VCaP (cell line): ENCODE data around the gene RIOK2.

Experiments
- H3K27ac ChIP-seq: fragments of 450-650 bp; 2 replicates; pipeline ENCODE4 v1.5.1; 2017
- TF ChIP-seq, protein P1 (sequence below): fragments of 450-650 bp; conservative IDR thresholded peaks from 2 replicates; pipeline ENCODE4 v1.5.1; 2017; ENCODE audit warnings: mild to moderate bottlenecking, moderate library complexity

RIOK2 gene

DNA sequence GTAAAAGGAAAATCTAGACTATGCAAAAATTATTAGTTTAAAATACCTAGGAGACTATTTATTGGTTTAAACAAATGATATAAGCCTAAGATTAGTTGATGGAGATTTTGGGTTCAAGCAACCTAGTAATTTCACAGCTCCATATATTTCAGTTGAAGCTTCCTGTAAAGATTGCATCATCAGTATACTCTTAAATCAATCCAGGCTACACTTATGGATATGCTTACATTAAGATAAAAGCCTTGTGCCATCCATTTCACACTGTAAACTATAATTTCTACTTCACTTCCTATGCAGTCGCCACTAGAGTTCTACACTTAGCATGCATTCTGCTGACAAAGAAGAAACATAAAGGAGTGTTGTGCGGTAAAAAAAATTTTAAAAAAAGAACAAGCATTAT lies 33.3 kb downstream of the RIOK2 start:
- TF ChIP-seq, protein P1, sequence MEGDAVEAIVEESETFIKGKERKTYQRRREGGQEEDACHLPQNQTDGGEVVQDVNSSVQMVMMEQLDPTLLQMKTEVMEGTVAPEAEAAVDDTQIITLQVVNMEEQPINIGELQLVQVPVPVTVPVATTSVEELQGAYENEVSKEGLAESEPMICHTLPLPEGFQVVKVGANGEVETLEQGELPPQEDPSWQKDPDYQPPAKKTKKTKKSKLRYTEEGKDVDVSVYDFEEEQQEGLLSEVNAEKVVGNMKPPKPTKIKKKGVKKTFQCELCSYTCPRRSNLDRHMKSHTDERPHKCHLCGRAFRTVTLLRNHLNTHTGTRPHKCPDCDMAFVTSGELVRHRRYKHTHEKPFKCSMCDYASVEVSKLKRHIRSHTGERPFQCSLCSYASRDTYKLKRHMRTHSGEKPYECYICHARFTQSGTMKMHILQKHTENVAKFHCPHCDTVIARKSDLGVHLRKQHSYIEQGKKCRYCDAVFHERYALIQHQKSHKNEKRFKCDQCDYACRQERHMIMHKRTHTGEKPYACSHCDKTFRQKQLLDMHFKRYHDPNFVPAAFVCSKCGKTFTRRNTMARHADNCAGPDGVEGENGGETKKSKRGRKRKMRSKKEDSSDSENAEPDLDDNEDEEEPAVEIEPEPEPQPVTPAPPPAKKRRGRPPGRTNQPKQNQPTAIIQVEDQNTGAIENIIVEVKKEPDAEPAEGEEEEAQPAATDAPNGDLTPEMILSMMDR: no peak
- H3K27ac ChIP-seq: no peak overlapping the region

DNA sequence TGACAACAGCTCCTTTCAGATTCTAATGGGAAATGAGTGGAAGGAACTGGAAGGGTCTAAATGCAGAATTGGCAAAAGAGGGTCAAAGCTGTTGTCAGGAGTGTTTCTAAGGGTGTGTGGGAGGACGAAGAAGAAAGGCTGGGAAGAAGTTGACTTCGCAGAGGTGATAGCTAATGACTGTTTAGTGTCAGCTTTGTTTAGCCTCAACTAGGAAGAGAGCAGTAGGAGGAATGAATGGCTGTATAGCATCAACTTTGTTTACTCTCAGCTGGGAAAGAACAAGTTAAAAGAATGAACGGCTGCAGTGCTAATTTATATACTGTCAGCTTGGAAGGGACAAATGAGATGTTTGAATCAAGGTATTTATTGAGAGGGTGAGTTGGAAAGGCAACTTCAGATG lies 34.8 kb downstream of the RIOK2 start:
- TF ChIP-seq, protein P1: no peak
- no peak overlapping the region for H3K27ac ChIP-seq

DNA sequence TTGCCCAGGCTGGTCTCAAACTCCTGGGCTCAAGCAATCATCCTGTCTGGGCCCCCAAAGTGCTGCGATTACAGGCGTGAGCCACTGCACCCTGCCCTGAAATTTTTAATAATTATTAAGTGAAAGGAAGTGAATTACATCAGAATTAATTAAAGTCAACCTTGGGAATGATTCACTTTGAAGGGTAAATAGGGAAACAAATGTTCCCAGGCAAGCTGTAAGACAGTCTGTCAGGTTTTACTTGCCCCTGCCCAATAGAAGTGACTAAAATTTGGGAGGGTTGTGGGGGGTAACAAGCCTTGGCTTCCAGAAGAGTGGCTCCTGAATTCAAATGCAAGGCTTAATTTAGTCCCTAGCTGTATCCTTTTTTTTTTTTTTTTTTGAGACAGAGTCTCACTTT lies 39.3 kb downstream of the RIOK2 start:
- no peak overlapping the region for H3K27ac ChIP-seq
- TF ChIP-seq, protein P1: no peak

DNA sequence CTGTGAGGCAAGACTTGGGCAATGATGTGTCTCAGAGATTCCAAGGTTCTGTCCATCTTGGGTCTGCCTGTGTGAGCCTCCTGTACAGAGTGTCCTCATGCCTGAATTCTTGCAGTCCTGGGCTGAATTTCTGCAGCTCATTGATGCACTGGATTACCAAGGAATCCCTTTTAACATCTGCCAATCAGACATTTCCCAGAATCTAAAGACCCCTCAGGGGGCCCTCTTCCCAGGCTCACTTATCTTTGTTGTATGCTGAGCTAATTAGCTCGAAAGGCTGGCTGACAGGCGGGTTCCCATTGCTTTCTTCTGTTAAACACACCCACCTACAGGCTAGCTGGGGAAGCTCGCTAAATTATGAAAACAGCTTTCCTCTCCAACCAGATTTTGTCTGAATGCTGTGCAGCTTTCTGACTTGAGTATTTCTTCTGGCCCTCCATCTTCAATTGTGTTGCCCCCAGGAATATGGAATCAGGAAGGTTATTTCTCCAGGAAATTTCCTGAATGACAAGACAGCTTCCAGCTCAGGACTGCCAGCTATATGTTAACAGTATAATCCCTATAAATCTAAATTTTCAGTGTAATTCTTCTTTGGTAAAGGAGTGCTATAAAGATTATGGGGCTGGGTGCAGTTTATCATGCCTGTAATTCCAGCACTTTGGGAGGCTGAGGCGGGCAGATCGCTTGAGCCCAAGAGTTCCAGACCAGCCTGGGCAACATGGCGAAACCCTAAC lies 40.4 kb downstream of the RIOK2 start, which contains the start of gene LIX1:
Gene LIX1 (minus strand): TSS at position 91 of the 734 bp plus-strand sequence. CDS start 35 bp downstream, at position 56.
- peak within 1 kb of the TSS; percentile 65 for H3K27ac ChIP-seq
- TF ChIP-seq, protein P1: peak; percentile 90

DNA sequence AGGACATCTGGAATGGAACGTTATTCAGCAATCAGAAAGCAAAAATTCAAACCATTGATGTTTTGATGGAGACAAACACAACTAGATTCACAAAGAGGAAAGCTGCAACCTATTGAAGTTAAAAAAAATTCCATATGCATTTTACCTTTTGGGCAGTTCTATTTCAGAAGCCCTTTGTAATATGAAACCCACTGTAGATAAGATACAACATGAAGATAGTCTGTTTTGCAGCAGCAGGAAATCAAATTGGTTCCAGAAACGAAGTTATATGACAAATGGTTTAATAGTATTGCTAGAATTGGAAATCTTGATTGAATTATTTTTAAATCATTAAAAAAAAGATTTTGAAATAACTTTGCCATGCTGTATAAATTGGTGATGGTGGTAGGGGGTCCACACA lies 41.5 kb downstream of the RIOK2 start:
- peak overlapping the region; percentile 65 for H3K27ac ChIP-seq
- TF ChIP-seq, protein P1: no peak

DNA sequence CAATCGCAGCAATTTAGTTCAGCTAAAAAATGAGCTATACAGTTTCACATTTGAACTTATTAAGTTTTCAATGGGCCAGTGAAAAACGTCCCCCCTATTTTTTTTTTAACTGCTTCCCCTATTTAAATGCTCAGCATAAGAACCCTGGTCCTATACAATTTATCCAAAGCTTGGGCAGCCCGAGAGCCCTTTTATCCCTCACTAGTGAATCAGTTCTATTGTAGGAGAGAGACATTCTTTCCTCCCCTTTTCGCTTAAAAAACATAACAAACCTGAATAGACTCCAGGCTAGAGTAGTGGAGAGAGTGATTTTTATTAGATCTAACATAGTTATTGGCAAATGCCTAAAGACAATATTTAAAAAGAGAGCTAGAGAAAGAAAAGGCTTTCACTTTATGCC lies 42.0 kb downstream of the RIOK2 start:
- H3K27ac ChIP-seq: peak overlapping the region; percentile 65
- TF ChIP-seq, protein P1: no peak

DNA sequence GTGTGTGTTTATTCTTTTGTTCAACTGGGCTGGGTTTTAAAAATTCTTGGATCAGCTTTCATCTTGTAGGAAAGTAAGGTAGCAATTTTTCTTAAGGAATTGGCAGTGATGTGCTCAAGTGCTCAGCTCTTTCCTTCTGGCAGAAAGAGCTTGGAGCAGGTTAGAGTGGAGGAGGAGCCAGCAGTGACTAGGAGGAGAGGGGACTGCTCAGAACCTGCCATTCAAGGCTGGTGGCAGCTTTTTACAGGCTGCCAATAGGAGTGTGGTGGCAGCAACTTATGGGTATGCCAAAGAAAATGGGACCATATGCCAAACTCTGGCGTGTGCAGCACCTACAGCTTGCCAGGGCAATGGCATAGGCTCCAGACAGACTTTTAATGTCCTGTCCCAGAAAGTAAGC lies 42.8 kb downstream of the RIOK2 start:
- peak overlapping the region; percentile 65 for H3K27ac ChIP-seq

DNA sequence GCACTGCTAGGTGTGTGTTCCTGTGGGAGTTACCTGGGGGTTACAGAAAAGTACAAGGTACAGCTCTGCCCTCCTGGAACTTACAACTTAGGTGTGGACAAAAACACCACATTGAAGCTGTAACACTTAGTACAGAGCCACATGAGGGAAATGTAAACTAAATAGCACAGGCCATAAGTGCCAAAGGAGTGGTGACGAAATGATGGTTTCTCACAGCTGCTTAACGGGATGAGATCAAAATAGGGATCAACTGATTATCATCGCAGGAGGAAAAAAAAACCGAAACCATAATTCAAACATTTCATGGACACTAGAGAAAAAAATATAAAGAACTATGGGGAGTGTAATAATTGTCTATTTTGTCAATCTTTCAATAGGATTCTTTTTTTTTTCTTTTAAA lies 46.6 kb downstream of the RIOK2 start:
- H3K27ac ChIP-seq: no peak overlapping the region
- TF ChIP-seq, protein P1: no peak
